Measurements from ENCODE around the gene FOXQ1. TPM values are rescaled to one million over a fixed set of nuclear protein-coding genes. Genes with fewer than 3 reads are reported as not detected.
"Not testable (repeated sequence)": the region's sequence is repeated elsewhere in the genome, so short reads cannot be mapped to it uniquely, and the experiment has no call there.

The FOXQ1 gene
- total RNA-seq, 3 donors from 2014 or later: 0.16 to 1.5 TPM; not detected in 1

DNA sequence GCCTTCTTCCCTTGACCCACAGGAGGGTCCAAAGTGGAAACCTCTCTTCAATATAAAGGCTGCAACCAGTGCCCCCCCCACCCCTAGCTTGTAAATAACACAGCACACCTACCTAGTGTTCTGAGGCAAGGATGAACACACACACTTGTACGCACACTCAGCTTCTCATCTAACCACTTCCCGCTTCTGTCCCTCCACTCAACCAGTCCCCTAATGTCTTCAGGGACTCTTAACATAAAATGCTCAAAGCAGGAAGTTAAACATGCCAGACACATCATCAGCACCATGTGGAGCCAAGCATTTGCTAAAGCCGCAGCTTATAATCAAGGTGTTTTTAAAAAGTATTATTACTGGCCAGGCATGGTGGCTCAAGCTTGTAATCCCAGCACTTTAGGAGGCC, 35.3 kb downstream of the FOXQ1 start:
- Histone ChIP-seq H3K27me3 (no peaks in the 10 kb centered on the region), H3K4me1 (no peaks in the 10 kb centered on the region), H3K27ac (no peak overlapping the region), H3K9me3 (peaks cover 3 to 9% of the 10 kb centered on the region in 2 donors), H3K4me3 (no peak overlapping the region), H3K36me3 (no peaks in the 10 kb centered on the region)
- no peak for DNase-seq (ENCODE audit: low spot score in 2 of 2)
- intact Hi-C loops (cut with DNase I; ENCODE audit: low total_unique reads): no loop called here
- TF ChIP-seq POLR2AphosphoS5 (IDR thresholded peaks at IDR 0.05) (no peak), POLR2A (IDR thresholded peaks at IDR 0.05) (no peak)
- TF ChIP-seq, protein P1, sequence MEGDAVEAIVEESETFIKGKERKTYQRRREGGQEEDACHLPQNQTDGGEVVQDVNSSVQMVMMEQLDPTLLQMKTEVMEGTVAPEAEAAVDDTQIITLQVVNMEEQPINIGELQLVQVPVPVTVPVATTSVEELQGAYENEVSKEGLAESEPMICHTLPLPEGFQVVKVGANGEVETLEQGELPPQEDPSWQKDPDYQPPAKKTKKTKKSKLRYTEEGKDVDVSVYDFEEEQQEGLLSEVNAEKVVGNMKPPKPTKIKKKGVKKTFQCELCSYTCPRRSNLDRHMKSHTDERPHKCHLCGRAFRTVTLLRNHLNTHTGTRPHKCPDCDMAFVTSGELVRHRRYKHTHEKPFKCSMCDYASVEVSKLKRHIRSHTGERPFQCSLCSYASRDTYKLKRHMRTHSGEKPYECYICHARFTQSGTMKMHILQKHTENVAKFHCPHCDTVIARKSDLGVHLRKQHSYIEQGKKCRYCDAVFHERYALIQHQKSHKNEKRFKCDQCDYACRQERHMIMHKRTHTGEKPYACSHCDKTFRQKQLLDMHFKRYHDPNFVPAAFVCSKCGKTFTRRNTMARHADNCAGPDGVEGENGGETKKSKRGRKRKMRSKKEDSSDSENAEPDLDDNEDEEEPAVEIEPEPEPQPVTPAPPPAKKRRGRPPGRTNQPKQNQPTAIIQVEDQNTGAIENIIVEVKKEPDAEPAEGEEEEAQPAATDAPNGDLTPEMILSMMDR (IDR thresholded peaks at IDR 0.05): no peak

GRCh38 chr6:1348675-1349074, 36.8 kb downstream of the FOXQ1 start:
- H3K4me3 ChIP-seq: no peak overlapping the region
- intact Hi-C loops (cut with DNase I; ENCODE audit: low total_unique reads): no loop called here
- H3K4me1 ChIP-seq: no peaks in the 10 kb centered on the region
- no peak for DNase-seq (ENCODE audit: low spot score in 2 of 2)
- no peaks in the 10 kb centered on the region for H3K27me3 ChIP-seq
- no peaks in the 10 kb centered on the region for H3K36me3 ChIP-seq
- H3K27ac ChIP-seq: no peak overlapping the region
- peaks cover 6 to 13% of the 10 kb centered on the region in 2 donors for H3K9me3 ChIP-seq
- no peak for TF ChIP-seq POLR2AphosphoS5 (IDR thresholded peaks at IDR 0.05)

DNA sequence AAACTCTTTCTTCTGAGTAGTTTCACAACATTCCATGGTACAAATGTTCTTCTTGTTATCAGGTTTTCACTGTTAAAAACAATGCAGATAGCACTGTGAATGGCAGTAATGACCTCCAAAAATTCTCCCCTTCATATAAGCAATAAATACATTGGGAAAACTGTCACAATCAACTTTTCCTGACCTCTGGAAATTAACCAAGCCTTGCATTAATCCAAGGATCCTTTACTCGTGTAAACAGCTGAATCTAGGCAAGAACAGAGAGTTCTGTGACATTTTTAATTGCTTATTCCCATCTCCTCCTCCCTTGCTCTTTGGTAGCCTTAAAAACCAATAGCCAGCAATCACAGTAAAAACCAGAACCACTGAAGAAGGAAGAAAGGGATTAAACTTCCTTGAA, 37.8 kb downstream of the FOXQ1 start:
- H3K4me1 ChIP-seq: no peaks in the 10 kb centered on the region
- no peak for DNase-seq (ENCODE audit: low spot score in 2 of 2)
- H3K27ac ChIP-seq: no peak overlapping the region
- intact Hi-C loops (cut with DNase I; ENCODE audit: low total_unique reads): no loop called here
- H3K27me3 ChIP-seq: no peaks in the 10 kb centered on the region
- H3K36me3 ChIP-seq: no peaks in the 10 kb centered on the region
- H3K4me3 ChIP-seq: no peak overlapping the region
- TF ChIP-seq, protein P1 (IDR thresholded peaks at IDR 0.05): no peak
- TF ChIP-seq POLR2AphosphoS5 (IDR thresholded peaks at IDR 0.05) (no peak), POLR2A (IDR thresholded peaks at IDR 0.05) (no peak)
- peaks cover 6 to 13% of the 10 kb centered on the region in 2 donors for H3K9me3 ChIP-seq

DNA sequence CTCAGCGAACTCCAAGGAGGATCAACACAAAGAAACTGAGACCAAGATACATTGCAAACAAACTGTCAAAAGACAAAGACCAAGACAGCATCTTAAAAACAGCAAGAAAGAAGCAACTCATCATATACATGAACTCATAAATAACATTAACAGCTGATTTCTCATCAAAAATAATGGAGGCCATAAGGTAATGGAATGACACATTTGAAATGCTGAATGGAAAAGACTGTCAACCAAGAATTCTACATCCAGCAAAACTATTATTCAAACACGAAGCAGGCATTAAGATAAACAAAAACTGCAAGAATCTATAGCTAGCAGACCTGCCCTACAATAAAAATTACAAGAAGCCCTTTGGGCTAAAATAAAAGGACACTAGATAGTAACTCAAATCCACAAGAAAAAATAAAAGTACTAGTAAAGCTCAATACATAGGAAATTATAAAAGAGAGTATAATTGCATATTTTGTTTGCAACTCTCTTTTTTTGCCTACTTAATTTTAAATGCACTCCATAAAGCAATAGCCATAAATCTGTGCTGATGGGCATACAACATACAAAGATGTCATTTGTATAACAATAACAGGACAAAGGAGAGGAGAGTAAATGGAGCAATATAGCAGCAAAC, 39.6 kb downstream of the FOXQ1 start:
- Histone ChIP-seq H3K4me3 (no peak overlapping the region), H3K36me3 (no peaks in the 10 kb centered on the region), H3K9me3 (peaks cover 6 to 13% of the 10 kb centered on the region in 2 donors), H3K4me1 (no peaks in the 10 kb centered on the region), H3K27ac (no peak overlapping the region), H3K27me3 (no peaks in the 10 kb centered on the region)
- DNase-seq (ENCODE audit: low spot score in 2 of 2): no peak
- no peak for TF ChIP-seq POLR2AphosphoS5 (IDR thresholded peaks at IDR 0.05)
- TF ChIP-seq, protein P1 (IDR thresholded peaks at IDR 0.05): no peak
- TF ChIP-seq POLR2A (IDR thresholded peaks at IDR 0.05): no peak
- intact Hi-C loops (cut with DNase I; ENCODE audit: low total_unique reads): no loop called here

DNA sequence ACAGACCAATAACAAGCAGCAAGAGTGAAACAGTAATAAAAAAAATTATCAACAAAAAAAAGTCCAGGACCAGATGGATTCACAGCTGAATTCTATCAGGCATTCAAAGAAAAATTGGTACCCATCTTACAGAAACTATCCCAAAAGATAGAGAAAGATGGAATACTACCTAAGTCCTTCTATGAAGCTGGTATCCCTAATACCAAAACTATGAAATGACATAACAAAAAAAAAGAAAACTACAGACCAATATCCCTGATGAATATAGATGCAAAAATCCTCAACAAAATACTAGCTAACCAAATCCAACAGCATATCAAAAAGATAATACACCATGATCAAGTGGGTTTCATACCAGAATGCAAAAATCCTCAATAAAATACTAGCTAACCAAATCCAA, 43.2 kb downstream of the FOXQ1 start:
- intact Hi-C loops (cut with DNase I; ENCODE audit: low total_unique reads); H3K4me3 ChIP-seq; H3K4me1 ChIP-seq; DNase-seq (ENCODE audit: low spot score in 2 of 2); H3K27me3 ChIP-seq; H3K36me3 ChIP-seq; H3K27ac ChIP-seq: not testable (repeated sequence)
- H3K9me3 ChIP-seq: peaks cover 6 to 13% of the 10 kb centered on the region in 2 donors

GRCh38 chr6:1361717-1362116, 49.8 kb downstream of the FOXQ1 start:
- H3K27me3 ChIP-seq; H3K36me3 ChIP-seq; DNase-seq (ENCODE audit: low spot score in 2 of 2); H3K4me3 ChIP-seq; H3K9me3 ChIP-seq; intact Hi-C loops (cut with DNase I; ENCODE audit: low total_unique reads); H3K27ac ChIP-seq; H3K4me1 ChIP-seq: not testable (repeated sequence)

GRCh38 chr6:1362643-1363042, 50.7 kb downstream of the FOXQ1 start:
- Histone ChIP-seq H3K4me3 (no peak overlapping the region), H3K4me1 (no peaks in the 10 kb centered on the region), H3K36me3 (no peaks in the 10 kb centered on the region), H3K27me3 (no peaks in the 10 kb centered on the region), H3K9me3 (no peaks in the 10 kb centered on the region), H3K27ac (no peak overlapping the region)
- intact Hi-C loops (cut with DNase I; ENCODE audit: low total_unique reads): no loop called here
- TF ChIP-seq, protein P1 (IDR thresholded peaks at IDR 0.05): no peak
- TF ChIP-seq POLR2A (IDR thresholded peaks at IDR 0.05) (no peak), POLR2AphosphoS5 (IDR thresholded peaks at IDR 0.05) (no peak)
- DNase-seq (ENCODE audit: low spot score in 2 of 2): no peak
